Smooth muscle cell (in vitro differentiated cells): ENCODE results near the gene GJA4. TPM values are rescaled to one million over a fixed set of nuclear protein-coding genes. Genes with fewer than 3 reads are reported as not detected.

ENCODE experiments used
- DNase-seq: peaks from one replicate; lab custom pipeline; 2025; ENCODE audit not compliant: unreplicated experiment; lab: John Stamatoyannopoulos, UW
- H2AFZ ChIP-seq: fragments of 200-600 bp; sonication (generic); 2 replicates; pipeline ENCODE4 v1.6.0; 2016; ENCODE audit warnings: antibody characterized with exemption, low read depth, mild to moderate bottlenecking
- H3F3A ChIP-seq: fragments of 200-600 bp; sonication (generic); 2 replicates; pipeline ENCODE4 v1.6.0; 2017; ENCODE audit warnings: antibody characterized with exemption, low read depth
- H3K27ac ChIP-seq: fragments of 200-600 bp; sonication (generic); 2 replicates; pipeline ENCODE4 v1.5.1; 2016; ENCODE audit warnings: low read depth, mild to moderate bottlenecking
- H3K27me3 ChIP-seq: fragments of 200-600 bp; sonication (generic); 2 replicates; pipeline ENCODE4 v1.6.1; 2016; ENCODE audit warnings: low read depth, mild to moderate bottlenecking
- H3K36me3 ChIP-seq: fragments of 200-600 bp; sonication (generic); 2 replicates; pipeline ENCODE4 v1.5.1; 2016; ENCODE audit warnings: low read depth
- H3K4me1 ChIP-seq: fragments of 200-600 bp; sonication (generic); 2 replicates; pipeline ENCODE4 v1.5.1; 2016; ENCODE audit warnings: low read depth
- H3K4me2 ChIP-seq: fragments of 200-600 bp; sonication (generic); 2 replicates; pipeline ENCODE4 v1.6.0; 2016; ENCODE audit warnings: mild to moderate bottlenecking
- H3K4me3 ChIP-seq: fragments of 200-600 bp; sonication (generic); 2 replicates; pipeline ENCODE4 v1.5.1; 2016; ENCODE audit warnings: mild to moderate bottlenecking
- H3K79me2 ChIP-seq: fragments of 200-600 bp; sonication (generic); 2 replicates; pipeline ENCODE4 v1.6.0; 2016; ENCODE audit warnings: low read depth, mild to moderate bottlenecking
- H3K9ac ChIP-seq: fragments of 200-600 bp; sonication (generic); 2 replicates; pipeline ENCODE4 v1.6.0; 2016; ENCODE audit warnings: low read depth
- H3K9me3 ChIP-seq: fragments of 200-600 bp; sonication (generic); replicated peaks from 2 replicates; pipeline ENCODE4 v1.5.1; 2016; ENCODE audit warnings: low read depth
- H4K20me1 ChIP-seq: fragments of 200-600 bp; sonication (generic); 2 replicates; pipeline ENCODE4 v1.6.0; 2016; ENCODE audit warnings: low read depth
- WGBS: methylation state at CpG from one replicate; pipeline ENCODE4 v1.1.7; 2016; ENCODE audit warnings: low lambda C conversion rate; 5-methylcytosine and 5-hydroxymethylcytosine counted together
- polyA plus RNA-seq: library from polyadenylated mRNA; unstranded; fragments of >200 nt; fragmentation: Nextera tagmentation; extraction: Ambion mirVana; gene quantifications from 2 replicates; pipeline ENCODE4 v1.2.1, GENCODE V29; 2016
- total RNA-seq: library from RNA; depleted of rRNA; stranded (reverse); fragments of >200 nt; gene quantifications from 2 replicates; pipeline ENCODE4 v1.2.3, GENCODE V29; 2014
- TF ChIP-seq, protein P1 (sequence below): fragments of 200-600 bp; sonication (generic); IDR thresholded peaks from 2 replicates; pipeline ENCODE4 v1.5.1; 2017; ENCODE audit warnings: borderline replicate concordance, mild to moderate bottlenecking, antibody characterized with exemption; ENCODE audit not compliant: insufficient read depth, poor library complexity, severe bottlenecking

Gene GJA4
- total and polyA plus RNA-seq, 2 experiments from 2014 or later = not detected

DNA sequence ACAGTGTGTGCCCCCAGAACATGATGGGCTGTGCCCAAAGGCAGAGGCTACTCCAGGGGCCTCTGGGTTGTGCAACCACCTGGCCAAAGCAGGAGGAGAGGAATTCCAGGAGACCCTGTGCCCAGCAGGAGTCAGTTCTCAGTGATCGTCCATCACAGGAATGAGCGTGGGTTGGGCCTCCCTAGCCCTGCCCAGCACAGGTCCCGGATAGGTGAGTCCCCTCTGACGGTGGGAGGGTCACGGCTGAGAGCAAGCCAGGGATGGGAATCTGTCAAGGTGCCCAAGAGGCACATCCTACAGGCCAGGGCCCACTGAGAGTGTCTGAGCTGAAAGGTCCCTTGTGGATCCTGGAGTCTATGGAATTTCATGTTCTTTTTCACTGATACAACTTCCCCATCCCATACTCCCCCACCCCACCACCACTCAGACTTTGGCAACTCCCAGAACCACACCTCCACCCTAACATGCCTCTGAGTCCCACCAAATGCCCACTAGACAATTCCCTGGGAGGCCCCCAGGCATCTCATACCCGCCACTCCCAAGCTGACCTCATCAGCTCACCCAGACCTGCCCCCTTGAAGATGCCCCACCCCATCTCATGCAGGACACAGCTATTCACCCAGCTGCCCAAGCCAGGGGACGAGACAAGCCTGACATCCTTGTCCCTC lies 30.2 kb upstream of the GJA4 start:
- H3K4me1 ChIP-seq = no peaks in the 10 kb centered on the region
- H3K9ac ChIP-seq = peak overlapping the region; percentile 20
- WGBS = 67% methylated on average over 7 of the region's 7 CpGs
- H3K4me3 ChIP-seq = no peak overlapping the region
- no peak overlapping the region for H3K4me2 ChIP-seq
- no peaks in the 10 kb centered on the region for H4K20me1 ChIP-seq
- H3K79me2 ChIP-seq = no peaks in the 10 kb centered on the region
- H3K27me3 ChIP-seq = no peaks in the 10 kb centered on the region
- no peak overlapping the region for H2AFZ ChIP-seq
- DNase-seq = no peak
- no peaks in the 10 kb centered on the region for H3K9me3 ChIP-seq
- no peaks in the 10 kb centered on the region for H3K36me3 ChIP-seq
- H3K27ac ChIP-seq = peak overlapping the region; percentile 86
- no peaks in the 10 kb centered on the region for H3F3A ChIP-seq
- TF ChIP-seq, protein P1, sequence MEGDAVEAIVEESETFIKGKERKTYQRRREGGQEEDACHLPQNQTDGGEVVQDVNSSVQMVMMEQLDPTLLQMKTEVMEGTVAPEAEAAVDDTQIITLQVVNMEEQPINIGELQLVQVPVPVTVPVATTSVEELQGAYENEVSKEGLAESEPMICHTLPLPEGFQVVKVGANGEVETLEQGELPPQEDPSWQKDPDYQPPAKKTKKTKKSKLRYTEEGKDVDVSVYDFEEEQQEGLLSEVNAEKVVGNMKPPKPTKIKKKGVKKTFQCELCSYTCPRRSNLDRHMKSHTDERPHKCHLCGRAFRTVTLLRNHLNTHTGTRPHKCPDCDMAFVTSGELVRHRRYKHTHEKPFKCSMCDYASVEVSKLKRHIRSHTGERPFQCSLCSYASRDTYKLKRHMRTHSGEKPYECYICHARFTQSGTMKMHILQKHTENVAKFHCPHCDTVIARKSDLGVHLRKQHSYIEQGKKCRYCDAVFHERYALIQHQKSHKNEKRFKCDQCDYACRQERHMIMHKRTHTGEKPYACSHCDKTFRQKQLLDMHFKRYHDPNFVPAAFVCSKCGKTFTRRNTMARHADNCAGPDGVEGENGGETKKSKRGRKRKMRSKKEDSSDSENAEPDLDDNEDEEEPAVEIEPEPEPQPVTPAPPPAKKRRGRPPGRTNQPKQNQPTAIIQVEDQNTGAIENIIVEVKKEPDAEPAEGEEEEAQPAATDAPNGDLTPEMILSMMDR = no peak

DNA sequence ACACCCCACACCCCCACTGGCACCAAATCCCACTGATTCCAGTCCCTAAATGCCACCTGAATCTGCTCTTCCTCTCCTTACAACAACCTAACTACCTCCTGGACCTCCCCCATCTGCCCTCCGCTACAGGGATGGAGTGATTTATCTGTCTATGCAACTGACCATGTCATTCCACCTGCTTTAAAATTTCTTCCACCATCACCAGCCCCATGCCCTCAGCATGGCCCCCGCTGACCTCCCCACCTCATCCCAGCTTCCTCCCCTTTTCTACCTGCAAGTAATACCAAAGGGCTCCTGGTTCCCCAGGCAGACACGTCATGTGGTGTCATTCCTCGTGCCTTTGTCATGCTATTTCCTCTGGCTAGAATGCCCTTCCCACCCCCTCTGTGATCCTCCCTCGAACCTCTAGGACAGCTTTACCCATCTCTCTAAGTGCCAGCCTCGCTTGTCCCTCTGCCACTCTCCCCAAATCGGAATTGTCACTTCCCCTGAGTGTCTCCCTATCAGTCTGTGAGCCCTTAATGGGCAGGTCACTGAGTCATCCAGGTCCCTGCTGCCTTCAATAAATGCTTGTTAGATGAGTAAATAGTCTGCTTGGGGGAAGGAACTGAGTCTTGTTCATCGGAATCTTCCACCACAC lies 29.5 kb upstream of the GJA4 start:
- peak overlapping the region; percentile 60 for H3K4me2 ChIP-seq
- H3K36me3 ChIP-seq = no peaks in the 10 kb centered on the region
- H2AFZ ChIP-seq = no peak overlapping the region
- no peaks in the 10 kb centered on the region for H3K27me3 ChIP-seq
- no peak overlapping the region for H3K4me3 ChIP-seq
- H4K20me1 ChIP-seq = no peaks in the 10 kb centered on the region
- no peaks in the 10 kb centered on the region for H3K4me1 ChIP-seq
- 23% methylated on average over 8 of the region's 8 CpGs for WGBS
- H3K79me2 ChIP-seq = no peaks in the 10 kb centered on the region
- H3K9ac ChIP-seq = peak overlapping the region; percentile 20
- TF ChIP-seq, protein P1 = no peak
- no peaks in the 10 kb centered on the region for H3F3A ChIP-seq
- H3K9me3 ChIP-seq = no peaks in the 10 kb centered on the region
- DNase-seq = no peak
- H3K27ac ChIP-seq = peak overlapping the region; percentile 86

DNA sequence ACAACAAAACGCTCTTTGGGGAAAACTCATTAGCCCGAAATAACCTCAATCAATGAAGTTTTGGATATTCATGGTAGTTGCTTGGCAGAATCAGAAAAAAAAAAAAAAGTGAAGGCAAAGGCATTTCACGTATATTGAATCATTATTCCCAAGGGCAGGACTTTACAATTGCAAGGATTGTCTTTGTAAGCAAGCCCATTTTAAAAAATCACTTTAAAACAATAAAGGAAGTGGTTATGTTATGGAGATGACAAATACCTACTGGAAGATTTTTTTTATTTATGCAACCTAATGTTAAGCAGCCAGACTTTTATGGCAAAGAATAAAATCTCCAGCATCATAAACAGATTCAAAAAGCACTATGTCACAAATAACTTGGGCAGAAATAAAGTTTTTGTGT lies 23.9 kb upstream of the GJA4 start:
- Histone ChIP-seq H3K27me3 (no peaks in the 10 kb centered on the region), H3K9ac (no peak overlapping the region), H3K4me3 (no peak overlapping the region), H3K79me2 (no peaks in the 10 kb centered on the region), H3K4me2 (no peak overlapping the region), H3K27ac (no peak overlapping the region), H3K4me1 (no peaks in the 10 kb centered on the region), H2AFZ (no peak overlapping the region), H3K9me3 (no peaks in the 10 kb centered on the region), H3K36me3 (no peaks in the 10 kb centered on the region), H4K20me1 (no peaks in the 10 kb centered on the region), H3F3A (no peaks in the 10 kb centered on the region)
- TF ChIP-seq, protein P1 = no peak
- no peak for DNase-seq
- WGBS = 77% methylated on average over 3 of the region's 3 CpGs
